RCC 7860 (cell line): Measurements from ENCODE around the gene CALCB.

Experiments
- DNase-seq: peaks from one replicate; pipeline ENCODE4 v3.0.0-alpha.2; 2015; ENCODE audit warnings: low spot score
- FAIRE-seq: peaks from 2 replicates; lab custom pipeline; 2012; peaks lifted over from hg19 to GRCh38; lab: Jason Lieb, UNC

Gene CALCB

DNA sequence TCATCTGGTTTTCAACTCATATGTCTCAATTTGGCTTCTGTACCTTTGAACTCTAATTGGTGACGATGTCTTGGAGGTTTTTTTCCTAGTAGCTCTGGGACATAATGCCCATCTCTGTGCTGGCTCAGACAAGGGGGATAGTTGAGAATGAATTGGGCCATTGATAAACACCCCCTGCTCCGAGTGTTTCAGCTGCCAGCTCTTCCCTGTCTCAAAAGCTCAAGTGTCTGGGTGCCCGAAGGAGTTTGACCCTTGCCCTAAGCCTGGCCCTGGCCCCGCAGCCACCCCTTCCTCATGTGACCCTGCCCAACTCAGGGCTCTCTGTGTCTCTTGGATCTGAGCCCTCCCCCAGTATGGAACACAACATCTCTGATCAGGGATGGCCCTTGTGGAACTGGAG lies 44.4 kb downstream of the CALCB start:
- FAIRE-seq (no peak), DNase-seq (no peak)

DNA sequence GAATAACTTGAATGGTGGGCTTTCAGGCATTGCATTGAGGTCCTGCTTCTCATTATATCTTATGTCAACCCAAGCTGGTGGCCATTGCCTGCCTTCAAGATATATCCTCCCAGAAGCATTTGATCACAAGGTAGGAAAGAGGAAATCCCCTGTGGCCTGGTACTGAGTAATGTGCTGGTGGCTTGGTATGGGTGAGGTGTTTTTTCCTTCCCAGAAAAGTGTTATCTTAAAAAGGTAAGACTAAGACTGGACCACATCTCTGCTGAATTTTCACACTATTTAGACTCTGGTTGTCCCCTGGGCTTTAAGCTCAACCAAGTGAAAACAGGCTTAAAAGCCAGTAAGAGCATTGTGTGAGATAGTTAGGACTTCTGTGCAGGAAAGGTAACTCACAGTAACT lies 45.0 kb downstream of the CALCB start:
- FAIRE-seq (no peak), DNase-seq (peak; percentile 20)

- DNase-seq = no peak
These were observed 46.0 kb downstream of the CALCB start for GRCh38 chr11:15119352-15119751.

GRCh38 chr11:15119826-15120225 lies 46.4 kb downstream of the CALCB start:
- FAIRE-seq = peak; percentile 69
- peak; percentile 51 for DNase-seq

More at GRCh38 chr11:15119352-15119751, 46.0 kb downstream of the CALCB start:
- FAIRE-seq = no peak

- DNase-seq = peak; percentile 95
- peak; percentile 97 for FAIRE-seq
These were observed 50.5 kb downstream of the CALCB start for GRCh38 chr11:15123849-15124248.

DNA sequence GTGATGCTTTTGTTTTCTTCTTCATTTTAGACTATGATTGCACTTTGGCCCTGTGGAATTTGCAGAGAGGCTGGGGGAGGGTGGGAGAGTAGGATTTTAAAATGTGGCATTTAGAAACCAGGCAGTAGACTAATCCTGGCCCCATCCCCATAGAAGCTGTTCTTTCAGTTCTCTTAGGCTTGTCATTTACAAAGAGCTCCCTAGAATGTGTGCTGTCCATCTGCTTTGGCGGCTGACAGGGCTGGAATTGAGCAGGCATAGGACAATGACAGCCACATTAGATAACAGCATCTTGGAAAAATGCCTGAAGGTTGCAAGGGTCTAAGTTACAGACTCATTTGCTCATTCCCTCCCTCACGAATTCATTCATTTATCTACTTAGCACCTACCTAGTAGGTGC lies 51.1 kb downstream of the CALCB start:
- DNase-seq = no peak
- no peak for FAIRE-seq

DNA sequence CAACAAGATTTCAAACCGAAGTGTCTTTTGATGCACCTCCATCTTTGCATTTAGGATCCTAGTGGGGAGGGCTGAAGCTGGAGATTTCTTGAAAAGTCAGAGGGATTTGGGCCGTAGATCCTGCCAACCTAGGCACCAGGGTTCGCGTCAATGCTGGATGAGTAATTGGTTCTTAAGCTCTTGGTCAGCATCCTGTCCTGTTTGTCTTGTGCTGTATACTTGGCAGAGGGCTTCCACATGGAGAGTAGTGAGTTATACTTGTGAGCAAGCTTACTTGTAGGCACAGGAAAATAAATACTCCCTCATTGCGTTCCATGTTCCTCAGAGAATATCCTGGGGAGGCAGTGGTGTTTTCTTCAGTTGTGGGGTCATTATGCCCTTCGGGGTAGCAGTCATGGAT lies 53.9 kb downstream of the CALCB start:
- FAIRE-seq = peak; percentile 63
- peak; percentile 68 for DNase-seq
